ENCODE data around the gene PFKFB3. TPM values are rescaled to one million over a fixed set of nuclear protein-coding genes. Genes with fewer than 3 reads are reported as not detected.

The PFKFB3 gene
- total and polyA plus RNA-seq, 2 experiments from 2014 or later: 14.5 to 23.7 TPM

DNA sequence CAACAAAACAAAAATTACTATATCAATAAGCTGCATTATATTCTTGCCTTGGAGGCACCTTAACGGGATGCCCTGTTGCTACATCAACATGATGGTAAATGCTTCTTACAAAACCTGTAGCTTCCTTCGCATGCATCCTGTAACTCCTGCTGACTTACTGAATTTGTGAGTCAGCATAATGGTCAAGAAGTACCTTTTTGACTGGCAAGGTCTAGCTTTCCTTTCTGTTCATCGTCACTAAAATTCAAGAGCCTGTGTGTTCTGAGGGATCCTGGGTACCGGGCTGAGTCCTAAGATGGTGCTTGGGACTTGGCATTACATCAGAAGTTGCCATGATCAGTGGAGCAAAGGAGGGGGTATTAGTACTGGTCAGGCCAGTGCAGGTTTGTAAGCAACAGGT lies 4.9 kb downstream of the PFKFB3 start:
- H3K4me2 ChIP-seq (ENCODE audit: unreplicated experiment): no peak overlapping the region
- no peak for TF ChIP-seq EZH2 (IDR thresholded peaks at IDR 0.05; ENCODE audit: insufficient read depth, poor library complexity, severe bottlenecking)
- TF ChIP-seq EZH2phosphoT487 (IDR thresholded peaks at IDR 0.05; ENCODE audit: insufficient read depth, low read depth): no peak
- peak; percentile 30 for DNase-seq
- H2AFZ ChIP-seq: no peak overlapping the region
- H3K27me3 ChIP-seq (replicated peaks; ENCODE audit: insufficient read depth): no peaks in the 10 kb centered on the region
- 0 out of 2 replicates have a peak, but pooled peaks cover 5% of the 10 kb centered on the region for H3F3A ChIP-seq (ENCODE audit: insufficient read depth)
- no peaks in the 10 kb centered on the region for H3K9me2 ChIP-seq (ENCODE audit: insufficient read depth)
- H3K9me3 ChIP-seq (ENCODE audit: low read depth): no peaks in the 10 kb centered on the region
- 0 out of 2 replicates have a peak, but pooled peaks cover 4% of the 10 kb centered on the region for H4K20me1 ChIP-seq (ENCODE audit: insufficient read depth)
- in situ Hi-C loops (cut with MboI): loop anchor here (10.0 kb wide), 1 partner anchor 187 kb away; no protein-coding TSS in a partner anchor
- peaks cover 65% of the 10 kb centered on the region for H3K79me2 ChIP-seq (ENCODE audit: insufficient read depth)
- 86 to 91% methylated on average over 4 of the region's 4 CpGs for WGBS, 2 experiments (ENCODE audit: low coverage in 1 of 2, low lambda C conversion rate in 2 of 2, missing lambda C conversion rate in 2 of 2)
- no peak overlapping the region for H3K4me3 ChIP-seq
- H3K27ac ChIP-seq: no peak overlapping the region
- H3K4me1 ChIP-seq (ENCODE audit: insufficient read depth): peaks cover 19% of the 10 kb centered on the region
- H3K9ac ChIP-seq: no peak overlapping the region
- no peaks in the 10 kb centered on the region for H3K36me3 ChIP-seq (ENCODE audit: low read depth)

DNA sequence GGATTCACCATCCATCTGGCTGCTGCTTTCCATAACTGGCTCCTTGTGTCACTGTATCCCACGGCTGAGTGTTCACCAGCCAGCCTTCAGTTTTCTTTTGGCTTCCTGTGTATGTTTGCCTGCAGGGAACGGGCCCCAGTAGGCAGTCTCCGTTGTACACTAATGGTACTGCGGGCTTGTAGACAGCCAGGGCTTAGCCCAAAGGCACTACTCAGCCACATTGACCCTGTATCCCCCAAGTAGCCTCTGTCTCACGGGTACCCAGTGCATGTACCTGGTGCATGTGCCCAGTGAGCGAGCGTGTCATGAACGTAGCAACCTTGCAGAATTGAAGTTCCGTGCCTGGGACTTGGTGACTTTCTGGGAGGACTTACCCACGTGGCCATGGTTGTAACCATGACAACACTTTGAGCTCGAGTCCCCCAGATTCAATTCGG lies 6.1 kb downstream of the PFKFB3 start:
- TF ChIP-seq EZH2 (IDR thresholded peaks at IDR 0.05; ENCODE audit: insufficient read depth, poor library complexity, severe bottlenecking): no peak
- no peak for TF ChIP-seq EZH2phosphoT487 (IDR thresholded peaks at IDR 0.05; ENCODE audit: insufficient read depth, low read depth)
- H3K27ac ChIP-seq: no peak overlapping the region
- no peak overlapping the region for H3K9ac ChIP-seq
- H3K27me3 ChIP-seq (replicated peaks; ENCODE audit: insufficient read depth): no peaks in the 10 kb centered on the region
- H4K20me1 ChIP-seq (ENCODE audit: insufficient read depth): 0 out of 2 replicates have a peak, but pooled peaks cover 4% of the 10 kb centered on the region
- no peak for DNase-seq
- no peaks in the 10 kb centered on the region for H3K9me3 ChIP-seq (ENCODE audit: low read depth)
- no peaks in the 10 kb centered on the region for H3K9me2 ChIP-seq (ENCODE audit: insufficient read depth)
- no peak overlapping the region for H3K4me3 ChIP-seq
- H3K36me3 ChIP-seq (ENCODE audit: low read depth): no peaks in the 10 kb centered on the region
- H3F3A ChIP-seq (ENCODE audit: insufficient read depth): 0 out of 2 replicates have a peak, but pooled peaks cover 5% of the 10 kb centered on the region
- H3K4me1 ChIP-seq (ENCODE audit: insufficient read depth): peaks cover 19% of the 10 kb centered on the region
- H3K79me2 ChIP-seq (ENCODE audit: insufficient read depth): peaks cover 74% of the 10 kb centered on the region
- no peak overlapping the region for H2AFZ ChIP-seq
- in situ Hi-C loops (cut with MboI): loop anchor here (10.0 kb wide), 1 partner anchor 186 kb away; no protein-coding TSS in a partner anchor
- WGBS, 2 experiments (ENCODE audit: low coverage in 1 of 2, low lambda C conversion rate in 2 of 2, missing lambda C conversion rate in 2 of 2): 84% methylated on average over 12 of the region's 12 CpGs
- no peak overlapping the region for H3K4me2 ChIP-seq (ENCODE audit: unreplicated experiment)

DNA sequence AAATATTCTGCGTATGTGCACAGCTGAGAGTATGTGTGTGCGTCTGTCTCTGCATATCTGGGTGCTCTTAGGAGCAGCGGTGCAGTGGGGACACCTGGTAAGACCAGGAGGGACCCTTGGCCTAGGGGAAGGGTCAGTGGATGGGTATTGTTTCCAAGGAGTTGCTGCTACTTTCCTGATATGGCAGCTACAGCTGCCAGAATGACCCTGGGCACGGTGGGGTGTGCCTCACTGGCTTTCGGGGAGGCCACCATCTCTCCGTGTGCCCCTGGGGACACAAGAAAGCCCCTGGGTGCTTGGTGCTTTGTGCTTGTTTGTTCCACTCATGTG lies 8.6 kb downstream of the PFKFB3 start:
- no peaks in the 10 kb centered on the region for H3K9me2 ChIP-seq (ENCODE audit: insufficient read depth)
- peak overlapping the region; percentile 61 for H3K9ac ChIP-seq
- H3K9me3 ChIP-seq (ENCODE audit: low read depth): no peaks in the 10 kb centered on the region
- no peak overlapping the region for H3K4me3 ChIP-seq
- WGBS, 2 experiments (ENCODE audit: low coverage in 1 of 2, low lambda C conversion rate in 2 of 2, missing lambda C conversion rate in 2 of 2): 77 to 87% methylated on average over 6 of the region's 6 CpGs
- no peak overlapping the region for H3K4me2 ChIP-seq (ENCODE audit: unreplicated experiment)
- TF ChIP-seq EZH2phosphoT487 (IDR thresholded peaks at IDR 0.05; ENCODE audit: insufficient read depth, low read depth) (no peak), EZH2 (IDR thresholded peaks at IDR 0.05; ENCODE audit: insufficient read depth, poor library complexity, severe bottlenecking) (no peak)
- H3K27ac ChIP-seq: no peak overlapping the region
- peaks cover 10% of the 10 kb centered on the region; the same call in 1 of the 2 replicates for H3K36me3 ChIP-seq (ENCODE audit: low read depth)
- no peak overlapping the region for H2AFZ ChIP-seq
- H3K27me3 ChIP-seq (replicated peaks; ENCODE audit: insufficient read depth): no peaks in the 10 kb centered on the region
- in situ Hi-C loops (cut with MboI): no loop called here
- H3F3A ChIP-seq (ENCODE audit: insufficient read depth): no peaks in the 10 kb centered on the region
- peaks cover 67% of the 10 kb centered on the region for H3K79me2 ChIP-seq (ENCODE audit: insufficient read depth)
- 0 out of 2 replicates have a peak, but pooled peaks cover 4% of the 10 kb centered on the region for H4K20me1 ChIP-seq (ENCODE audit: insufficient read depth)
- DNase-seq: no peak
- H3K4me1 ChIP-seq (ENCODE audit: insufficient read depth): peaks cover 10% of the 10 kb centered on the region

DNA sequence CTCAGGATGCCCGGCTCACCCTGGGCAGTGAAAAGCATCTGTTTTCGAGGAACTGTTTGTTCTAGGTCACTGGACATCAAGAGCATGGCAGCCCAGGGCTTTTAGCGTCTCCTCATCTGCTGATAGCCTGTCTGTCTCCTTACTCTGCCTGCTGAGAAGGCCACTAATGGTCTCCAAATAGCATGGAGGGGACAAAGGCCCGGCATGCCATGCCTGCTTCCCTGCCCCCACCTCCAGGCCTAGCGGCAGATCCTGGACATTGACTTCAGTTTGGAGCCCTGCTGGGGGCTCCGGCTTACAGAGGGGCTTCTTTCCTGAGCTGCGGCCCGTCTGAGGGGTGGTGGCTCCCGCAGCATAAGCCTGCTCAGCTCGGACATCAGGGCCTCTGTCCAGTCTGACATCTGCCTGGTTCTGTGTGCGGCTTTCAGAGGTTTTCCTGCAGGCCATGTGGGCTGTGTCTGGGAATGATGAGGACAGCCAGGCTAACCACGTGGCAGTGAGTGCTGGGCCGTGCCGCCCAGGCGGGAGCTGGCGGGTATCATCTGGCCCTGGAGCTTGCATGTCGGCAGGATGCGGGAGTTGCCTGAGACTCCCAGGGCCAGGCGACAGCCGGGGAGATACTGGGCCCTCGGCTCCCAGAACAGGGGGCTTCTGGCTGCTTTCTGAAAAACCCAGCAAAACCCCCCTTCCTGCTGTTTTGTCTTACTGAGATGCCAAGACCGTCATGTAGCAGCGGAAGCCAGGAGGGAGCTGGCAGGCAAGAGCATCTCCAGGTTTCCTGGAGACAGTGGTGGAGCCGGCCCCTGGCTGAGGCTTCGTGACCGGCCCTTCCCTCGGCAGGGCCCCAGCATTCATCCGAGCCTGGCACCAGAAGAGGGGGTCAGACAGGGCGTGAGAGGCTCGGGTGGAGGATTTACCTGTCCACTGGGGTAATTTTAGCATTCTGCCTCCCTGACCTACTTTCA lies 9.2 kb downstream of the PFKFB3 start:
- Histone ChIP-seq H3K36me3 (ENCODE audit: low read depth) (peaks cover 10% of the 10 kb centered on the region; the same call in 1 of the 2 replicates), H3F3A (ENCODE audit: insufficient read depth) (no peaks in the 10 kb centered on the region), H3K27ac (0 out of 2 replicates have a peak overlapping the region, but pooled peaks have one; percentile 10), H3K4me2 (ENCODE audit: unreplicated experiment) (peak overlapping the region; percentile 38), H3K4me1 (ENCODE audit: insufficient read depth) (peaks cover 10% of the 10 kb centered on the region), H3K4me3 (no peak overlapping the region), H4K20me1 (ENCODE audit: insufficient read depth) (0 out of 2 replicates have a peak, but pooled peaks cover 4% of the 10 kb centered on the region), H3K27me3 (replicated peaks; ENCODE audit: insufficient read depth) (no peaks in the 10 kb centered on the region), H3K9ac (peak overlapping the region; percentile 61), H3K9me2 (ENCODE audit: insufficient read depth) (no peaks in the 10 kb centered on the region), H3K9me3 (ENCODE audit: low read depth) (no peaks in the 10 kb centered on the region), H3K79me2 (ENCODE audit: insufficient read depth) (peaks cover 67% of the 10 kb centered on the region), H2AFZ (peak overlapping the region; percentile 63)
- in situ Hi-C loops (cut with MboI): no loop called here
- 32 to 37% methylated on average over 30 of the region's 30 CpGs for WGBS, 2 experiments (ENCODE audit: low coverage in 1 of 2, low lambda C conversion rate in 2 of 2, missing lambda C conversion rate in 2 of 2)
- DNase-seq: peak; percentile 67
- TF ChIP-seq EZH2 (IDR thresholded peaks at IDR 0.05; ENCODE audit: insufficient read depth, poor library complexity, severe bottlenecking) (no peak), EZH2phosphoT487 (IDR thresholded peaks at IDR 0.05; ENCODE audit: insufficient read depth, low read depth) (no peak)
